Limb (tissue), 2 donors: ENCODE measurements around the gene STAT4.

Experiments used
- DNase-seq, 2 donors: peaks; one replicate each; pipeline ENCODE4 v3.0.0-alpha.2; 2016; ENCODE audit errors: extremely low spot score in 2 of 2

The STAT4 gene

GRCh38 chr2:191083540-191083939 lies 67.3 kb downstream of the STAT4 start:
- no peak for DNase-seq

DNA sequence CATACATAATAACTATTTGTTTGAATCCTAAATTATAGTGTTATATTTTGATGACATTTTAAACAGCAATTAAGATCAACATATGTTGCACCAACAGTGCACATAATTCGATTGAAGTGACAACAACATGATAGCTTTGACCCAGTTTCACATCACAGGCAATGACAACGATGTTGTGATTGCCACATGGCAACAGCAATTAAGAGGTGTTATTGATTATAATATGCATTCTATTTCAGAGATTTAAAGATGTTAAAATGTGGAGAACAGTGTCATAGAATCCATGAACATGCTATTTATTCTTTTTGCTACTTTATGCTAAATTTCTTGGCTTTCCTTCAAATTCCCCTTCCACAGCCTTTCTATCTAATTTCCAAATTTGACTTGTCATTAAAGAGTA lies 68.5 kb downstream of the STAT4 start:
- no peak for DNase-seq

DNA sequence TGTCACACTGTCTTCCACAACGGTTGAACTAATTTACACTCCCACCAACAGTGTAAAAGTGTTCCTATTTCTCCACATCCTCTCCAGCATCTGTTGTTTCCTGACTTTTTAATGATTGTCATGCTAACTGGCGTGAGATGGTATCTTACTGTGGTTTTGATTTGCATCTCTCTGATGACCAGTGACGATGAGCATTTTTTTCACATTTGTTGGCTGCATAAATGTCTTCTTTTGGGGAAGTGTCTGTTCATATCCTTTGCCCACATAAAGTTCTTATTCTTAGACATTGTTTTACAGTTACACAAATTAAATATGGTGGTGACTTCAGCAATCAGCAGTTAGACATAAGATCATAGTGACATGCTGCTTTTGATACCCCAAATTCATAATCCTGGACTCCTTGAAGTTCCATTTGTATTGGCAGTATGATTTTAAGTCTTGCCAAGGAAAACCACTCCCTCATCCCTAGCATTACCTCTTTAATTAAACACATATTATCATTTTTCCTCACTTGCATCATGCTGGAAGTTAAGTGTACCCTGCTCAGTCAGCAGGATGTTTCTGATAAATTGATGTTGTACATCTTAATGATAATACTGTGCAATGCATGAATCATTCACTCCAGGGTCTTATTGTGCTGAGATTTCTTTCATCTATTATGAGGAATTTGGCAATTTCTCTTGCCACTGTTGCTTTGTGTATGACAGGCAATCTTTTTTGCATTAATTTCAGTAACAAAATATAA lies 69.2 kb downstream of the STAT4 start:
- no peak for DNase-seq

DNA sequence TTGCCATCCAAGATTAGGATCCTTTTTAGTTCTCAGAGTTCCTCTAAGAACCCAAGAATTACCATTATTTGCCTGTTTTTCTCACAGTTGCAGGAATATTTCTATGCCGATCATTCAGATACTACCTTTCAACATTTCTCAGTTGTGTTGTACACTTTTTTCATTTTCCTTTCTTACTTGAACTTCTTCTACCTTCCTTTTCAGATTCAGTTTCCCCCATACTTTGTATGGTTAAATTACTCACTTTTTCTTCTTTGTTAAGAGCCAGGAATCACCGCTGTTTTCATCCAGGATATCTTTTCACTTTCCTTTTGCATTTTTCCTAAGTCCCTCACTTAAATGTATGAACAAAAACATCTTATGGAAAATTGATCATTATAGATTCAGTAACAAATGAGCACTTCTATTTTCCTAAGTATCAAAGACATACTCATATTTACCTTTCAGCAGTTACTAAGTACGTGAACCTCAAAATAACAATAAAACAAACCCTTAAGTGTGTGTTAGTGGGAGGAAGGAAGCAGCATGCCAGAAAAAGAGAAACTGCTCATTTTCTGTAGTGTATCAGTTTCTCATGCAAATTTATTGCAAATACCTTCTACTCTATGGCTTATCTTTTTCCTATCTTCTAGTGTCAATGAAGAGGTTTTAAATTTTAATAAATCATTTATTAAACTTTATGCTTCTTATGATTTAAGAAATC lies 72.5 kb downstream of the STAT4 start:
- no peak for DNase-seq

GRCh38 chr2:191070276-191070675 lies 80.5 kb downstream of the STAT4 start:
- no peak for DNase-seq

DNA sequence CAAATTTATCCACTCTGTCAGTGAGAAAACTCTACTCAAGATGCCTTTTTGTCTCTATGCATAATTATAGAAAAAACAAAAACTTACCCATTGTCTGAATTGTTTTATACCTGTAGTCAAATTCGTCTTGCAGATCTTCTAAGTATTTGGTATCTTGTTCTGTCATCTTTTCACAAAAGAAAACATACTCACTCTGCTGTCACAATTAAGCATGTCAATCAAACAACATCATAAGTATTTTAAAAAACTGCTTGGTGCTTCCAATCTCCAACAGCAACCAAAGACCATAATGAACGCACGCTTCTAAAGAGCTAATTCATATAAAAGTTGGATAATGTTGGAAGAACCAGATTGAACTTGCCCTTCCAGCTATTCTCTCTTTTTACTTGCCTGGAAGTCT lies 81.2 kb downstream of the STAT4 start:
- no peak for DNase-seq

- no peak for DNase-seq
These were observed 83.9 kb downstream of the STAT4 start for GRCh38 chr2:191066919-191067233.

- DNase-seq, result no peak
These were observed 84.4 kb downstream of the STAT4 start for GRCh38 chr2:191066197-191066918.

DNA sequence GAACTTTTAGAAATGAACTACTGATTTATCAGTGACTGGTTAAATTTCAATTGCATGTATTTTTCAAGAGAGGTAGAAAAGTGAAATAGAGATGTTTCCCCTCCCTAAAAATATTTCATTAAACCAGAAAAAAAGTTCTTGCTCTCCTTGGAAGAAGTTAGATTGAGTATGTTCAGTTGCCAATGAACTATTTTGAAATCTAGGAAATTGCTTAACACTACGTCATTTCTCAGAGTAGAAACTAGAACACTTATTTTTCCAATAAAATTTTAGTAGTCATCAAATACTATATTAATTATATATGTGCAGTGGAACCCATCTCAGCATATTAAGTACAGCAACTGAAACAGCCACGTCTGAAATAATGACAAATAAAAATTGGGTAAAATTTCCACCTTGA lies 85.0 kb downstream of the STAT4 start:
- DNase-seq, result no peak

DNA sequence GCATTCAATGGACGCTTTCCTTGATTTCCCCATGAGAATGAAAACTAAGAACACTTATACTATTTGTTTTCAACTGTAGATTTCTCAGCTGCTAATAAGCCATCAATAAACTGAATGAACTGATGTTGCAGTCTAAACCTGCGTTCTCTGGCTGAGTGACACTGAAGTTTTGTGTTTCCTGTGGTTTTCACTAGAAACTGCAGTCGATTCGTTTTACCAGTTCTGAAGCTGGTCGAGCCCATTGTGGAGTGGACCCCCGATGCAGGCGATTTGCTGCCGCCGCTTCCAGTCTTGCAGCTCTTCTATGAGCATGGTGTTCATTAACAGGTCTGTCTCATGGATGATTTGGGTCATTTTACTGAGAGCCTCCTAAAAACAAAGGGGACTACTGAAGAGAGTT lies 86.2 kb downstream of the STAT4 start:
- DNase-seq, result no peak

- DNase-seq, result no peak
These were observed 87.2 kb downstream of the STAT4 start for GRCh38 chr2:191063584-191063983.

DNA sequence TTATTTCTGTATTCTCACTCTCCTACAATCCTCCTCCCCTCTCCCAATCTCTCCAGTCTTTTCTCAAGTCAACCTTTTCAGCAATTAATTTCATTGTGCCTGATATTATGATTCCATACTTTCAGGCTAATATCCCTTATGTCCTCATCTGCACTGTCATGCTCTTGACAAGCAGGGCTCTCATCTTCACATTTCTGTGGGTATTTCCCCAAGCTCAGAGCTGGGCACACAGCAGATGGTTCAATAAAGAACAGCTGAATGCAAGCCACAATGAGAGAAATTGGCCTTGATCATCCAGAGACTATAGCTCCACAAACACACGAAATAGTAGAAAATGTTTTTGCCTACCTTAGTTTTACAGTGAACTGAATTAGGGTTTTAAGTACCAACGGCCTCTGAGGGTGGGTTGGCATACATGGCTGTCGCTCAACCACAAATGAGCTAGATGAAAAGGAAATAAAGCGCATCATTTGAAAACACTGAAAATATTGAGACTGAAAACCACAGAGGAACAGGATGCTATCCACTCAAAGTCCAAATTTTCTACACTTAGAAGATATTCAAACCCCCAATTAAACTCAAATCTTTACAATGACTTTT lies 89.3 kb downstream of the STAT4 start:
- DNase-seq, result no peak

GRCh38 chr2:191059308-191059707 lies 91.5 kb downstream of the STAT4 start:
- no peak for DNase-seq

- no peak for DNase-seq
These were observed 94.6 kb downstream of the STAT4 start for GRCh38 chr2:191056228-191056627.

GRCh38 chr2:191053256-191053655 lies 97.5 kb downstream of the STAT4 start:
- DNase-seq, result no peak

- peak in 1 of 2 donors; percentile 47 for DNase-seq
These were observed 98.7 kb downstream of the STAT4 start for GRCh38 chr2:191051825-191052778.

DNA sequence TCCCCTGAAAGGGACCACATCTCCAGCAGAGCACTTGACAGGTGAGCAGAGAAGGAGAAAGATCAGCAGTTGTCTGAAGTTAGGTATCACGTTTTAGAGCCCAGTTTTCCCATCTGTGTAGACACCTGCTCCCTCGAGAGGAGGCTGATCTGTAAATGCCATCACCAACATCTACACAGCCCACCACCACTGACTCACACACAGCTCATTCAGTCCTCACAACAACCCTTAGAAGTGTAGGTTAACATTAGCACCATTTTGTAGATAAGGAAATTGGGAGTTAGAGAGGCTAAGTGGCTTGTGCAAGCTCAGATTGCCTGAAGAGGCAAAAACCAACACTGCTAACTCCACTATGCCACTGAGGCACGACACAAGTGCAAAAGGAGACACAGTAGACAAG lies 99.6 kb downstream of the STAT4 start:
- DNase-seq, result no peak

DNA sequence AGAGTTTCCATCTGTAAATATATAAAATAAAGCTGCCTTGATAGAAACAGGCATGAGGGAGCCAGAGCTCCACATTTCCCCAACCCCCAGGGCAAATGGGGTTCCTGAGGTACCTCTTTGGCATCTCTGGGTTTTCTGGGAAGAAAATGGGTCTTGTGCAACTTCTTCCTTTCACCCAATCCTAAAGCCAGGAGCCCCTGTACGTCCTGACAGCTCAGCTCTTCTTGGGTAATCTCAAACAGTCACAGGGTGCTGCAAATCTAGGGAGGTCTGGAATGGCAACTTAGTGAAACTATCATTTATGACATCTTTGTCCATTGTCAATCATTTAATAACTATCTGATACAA lies 100.2 kb downstream of the STAT4 start:
- DNase-seq, result no peak

- no peak for DNase-seq
These were observed 100.8 kb downstream of the STAT4 start for GRCh38 chr2:191049728-191050639.

- no peak for DNase-seq
These were observed 102.7 kb downstream of the STAT4 start for GRCh38 chr2:191048073-191048472.
